H9 (cell line): ENCODE results near the gene ZNF823. TPM values are rescaled to one million over a fixed set of nuclear protein-coding genes. Genes with fewer than 3 reads are reported as not detected.

ENCODE experiments used
- DNase-seq: peaks from one replicate; pipeline ENCODE4 v3.0.0-alpha.2; 2017
- H2AFZ ChIP-seq: one replicate; pipeline ENCODE4 v1.6.1; 2013; ENCODE audit warnings: mild to moderate bottlenecking, low read length, control low read depth, moderate library complexity
- H2AK5ac ChIP-seq: 2 replicates; pipeline ENCODE4 v1.6.1; 2013; ENCODE audit warnings: low read length, control low read depth, mixed read lengths; ENCODE audit not compliant: insufficient read length
- H2BK120ac ChIP-seq: one replicate; pipeline ENCODE4 v1.6.1; 2013; ENCODE audit warnings: low read depth, mild to moderate bottlenecking, low read length, control low read depth, inconsistent platforms; ENCODE audit not compliant: poor library complexity, severe bottlenecking
- H2BK12ac ChIP-seq: 2 replicates; pipeline ENCODE4 v1.6.1; 2013; ENCODE audit warnings: low read length, control low read depth, mixed read lengths, low read depth; ENCODE audit not compliant: insufficient read length
- H2BK15ac ChIP-seq: 2 replicates; pipeline ENCODE4 v1.6.1; 2013; ENCODE audit warnings: low read depth, low read length, control low read depth
- H2BK20ac ChIP-seq: one replicate; pipeline ENCODE4 v1.6.1; 2013; ENCODE audit warnings: low read depth, mild to moderate bottlenecking, low read length, control low read depth, inconsistent platforms; ENCODE audit not compliant: poor library complexity, severe bottlenecking
- H2BK5ac ChIP-seq: 2 replicates; pipeline ENCODE4 v1.6.1; 2013; ENCODE audit warnings: low read length, control low read depth, mixed read lengths; ENCODE audit not compliant: insufficient read length
- H3K14ac ChIP-seq: 2 replicates; pipeline ENCODE4 v1.6.1; 2013; ENCODE audit warnings: low read length, control low read depth; ENCODE audit not compliant: insufficient read depth
- H3K18ac ChIP-seq: 2 replicates; pipeline ENCODE4 v1.6.1; 2013; ENCODE audit warnings: low read depth, mild to moderate bottlenecking, mixed read lengths, low read length, control low read depth; ENCODE audit not compliant: insufficient read length
- H3K23ac ChIP-seq: 2 replicates; pipeline ENCODE4 v1.6.1; 2013; ENCODE audit warnings: low read length, control low read depth, mixed read lengths, low read depth; ENCODE audit not compliant: insufficient read length
- H3K23me2 ChIP-seq: 2 replicates; pipeline ENCODE4 v1.6.1; 2013; ENCODE audit warnings: low read depth, mild to moderate bottlenecking, mixed read lengths, low read length, control low read depth; ENCODE audit not compliant: insufficient read length, poor library complexity, severe bottlenecking
- H3K27ac ChIP-seq: 2 replicates; pipeline ENCODE4 v1.5.1; 2013; ENCODE audit warnings: low read length, control low read depth, mixed read lengths, low read depth; ENCODE audit not compliant: insufficient read length
- H3K27me3 ChIP-seq: 2 replicates; pipeline ENCODE4 v1.6.1; 2013; ENCODE audit warnings: low read length, control low read depth, inconsistent platforms; ENCODE audit not compliant: insufficient read depth
- H3K4ac ChIP-seq: 2 replicates; pipeline ENCODE4 v1.6.1; 2013; ENCODE audit warnings: low read depth, mild to moderate bottlenecking, control low read depth, inconsistent platforms, low read length, moderate library complexity
- H3K4me1 ChIP-seq: 2 replicates; pipeline ENCODE4 v1.6.1; 2013; ENCODE audit warnings: low read length, control low read depth, inconsistent platforms; ENCODE audit not compliant: insufficient read depth
- H3K4me2 ChIP-seq: 2 replicates; pipeline ENCODE4 v1.6.1; 2013; ENCODE audit warnings: low read length, control low read depth, mixed read lengths; ENCODE audit not compliant: insufficient read length, insufficient read depth
- H3K56ac ChIP-seq: 2 replicates; pipeline ENCODE4 v1.6.1; 2013; ENCODE audit warnings: low read depth, mild to moderate bottlenecking, mixed read lengths, low read length, control low read depth; ENCODE audit not compliant: insufficient read length
- H3K79me1 ChIP-seq: 2 replicates; pipeline ENCODE4 v1.6.1; 2013; ENCODE audit warnings: low read depth, mild to moderate bottlenecking, moderate library complexity, low read length, control low read depth, inconsistent platforms; ENCODE audit not compliant: insufficient read depth, poor library complexity, severe bottlenecking
- H3K79me2 ChIP-seq: 2 replicates; pipeline ENCODE4 v1.6.1; 2013; ENCODE audit warnings: low read length, control low read depth, inconsistent platforms; ENCODE audit not compliant: insufficient read depth
- H3K9ac ChIP-seq: 2 replicates; pipeline ENCODE4 v1.6.1; 2013; ENCODE audit warnings: low read length, control low read depth, mixed read lengths; ENCODE audit not compliant: insufficient read length; ENCODE audit errors: extremely low read depth
- H3K9me3 ChIP-seq: one replicate; pipeline ENCODE4 v1.6.1; 2013; ENCODE audit warnings: low read depth, low read length, inconsistent platforms; ENCODE audit not compliant: control insufficient read depth
- H3T11ph ChIP-seq: one replicate; pipeline ENCODE4 v1.6.1; 2013; ENCODE audit warnings: mild to moderate bottlenecking, low read length, control low read depth, inconsistent platforms
- H4K20me1 ChIP-seq: one replicate; pipeline ENCODE4 v1.6.1; 2013; ENCODE audit not compliant: control insufficient read depth, insufficient read length, insufficient read depth
- H4K5ac ChIP-seq: 2 replicates; pipeline ENCODE4 v1.6.1; 2013; ENCODE audit warnings: low read depth, mild to moderate bottlenecking, mixed read lengths, low read length, control low read depth; ENCODE audit not compliant: insufficient read length
- H4K8ac ChIP-seq: replicated peaks from 2 replicates; pipeline ENCODE4 v1.6.1; 2013; ENCODE audit warnings: low read length, control low read depth, mixed read lengths, low read depth; ENCODE audit not compliant: insufficient read length
- H4K91ac ChIP-seq: 2 replicates; pipeline ENCODE4 v1.6.1; 2013; ENCODE audit warnings: low read depth, mild to moderate bottlenecking, moderate library complexity, mixed read lengths, low read length, control low read depth; ENCODE audit not compliant: insufficient read length
- H3K27ac Mint-ChIP-seq, 3 experiments: 2 replicates in 2 of 3; 3 replicates in 1 of 3; pipeline ENCODE4 v1.8.0; 2020 to 2021; ENCODE audit warnings: mixed read lengths in 3 of 3, mild to moderate bottlenecking in 1 of 3, moderate library complexity in 1 of 3
- H3K27me3 Mint-ChIP-seq: 2 replicates; pipeline ENCODE4 v1.8.0; 2021; ENCODE audit warnings: low read depth, mild to moderate bottlenecking, moderate library complexity, mixed read lengths
- H3K36me3 Mint-ChIP-seq, 3 experiments: 2 replicates in 2 of 3; 3 replicates in 1 of 3; pipeline ENCODE4 v1.8.0; 2020 to 2021; ENCODE audit warnings: low read depth in 3 of 3, mixed read lengths in 3 of 3; ENCODE audit not compliant: insufficient read depth in 1 of 3
- H3K4me1 Mint-ChIP-seq, 2 experiments: 2 replicates each; pipeline ENCODE4 v1.8.0; 2020; ENCODE audit warnings: mixed read lengths in 2 of 2
- H3K4me3 Mint-ChIP-seq, 2 experiments: 2 replicates in 1 of 2; 3 replicates in 1 of 2; pipeline ENCODE4 v1.8.0; 2020 to 2021; ENCODE audit warnings: mild to moderate bottlenecking in 2 of 2, mixed read lengths in 2 of 2, moderate library complexity in 1 of 2
- H3K9me3 Mint-ChIP-seq, 2 experiments: 2 replicates in 1 of 2; 3 replicates in 1 of 2; pipeline ENCODE4 v1.8.0; 2020; ENCODE audit warnings: mild to moderate bottlenecking in 2 of 2, mixed read lengths in 2 of 2, moderate library complexity in 1 of 2
- CTCF ChIP-seq: fragments of 200-600 bp; sonication (generic); conservative IDR thresholded peaks from 3 replicates; pipeline ENCODE4 v1.8.0; 2021; ENCODE audit warnings: antibody characterized with exemption, mild to moderate bottlenecking
- WGBS: extraction: QIAGEN DNeasy Blood & Tissue Kit; methylation state at CpG from one replicate; pipeline ENCODE4 v1.1.7; 2013; ENCODE audit warnings: missing lambda C conversion rate, low lambda C conversion rate, mixed read lengths; ENCODE audit not compliant: insufficient read length; ENCODE audit errors: extremely low coverage; 5-methylcytosine and 5-hydroxymethylcytosine counted together
- total RNA-seq: library from RNA; stranded (reverse); gene quantifications from 2 replicates; pipeline ENCODE4 v1.2.1, GENCODE V29; 2021

Gene ZNF823
- total RNA-seq, 1 experiment from 2014 or later, result 2.5 TPM

GRCh38 chr19:11747277-11747676, 8.5 kb upstream of the ZNF823 start:
- Histone ChIP-seq H4K5ac (no peak overlapping the region), H3K23me2 (no peaks in the 10 kb centered on the region), H4K20me1 (no peaks in the 10 kb centered on the region), H4K8ac (no peak overlapping the region), H2BK12ac (no peak overlapping the region), H3K4ac (no peak overlapping the region), H3K14ac (no peak overlapping the region), H2BK120ac (no peak overlapping the region), H2BK5ac (no peak overlapping the region), H3K23ac (no peak overlapping the region), H2AFZ (no peak overlapping the region), H3K27me3 (no peaks in the 10 kb centered on the region), H3K18ac (no peak overlapping the region), H3K79me2 (no peaks in the 10 kb centered on the region), H3K4me2 (no peak overlapping the region), H3K9me3 (no peaks in the 10 kb centered on the region), H2BK20ac (no peak overlapping the region), H3K9ac (no peak overlapping the region), H3K4me1 (no peaks in the 10 kb centered on the region), H4K91ac (no peak overlapping the region), H2AK5ac (no peak overlapping the region), H3T11ph (no peak overlapping the region), H3K27ac (no peak overlapping the region), H2BK15ac (no peak overlapping the region), H3K79me1 (no peaks in the 10 kb centered on the region), H3K56ac (no peak overlapping the region)
- DNase-seq, result no peak
- no peak overlapping the region for H3K4me3 Mint-ChIP-seq
- H3K36me3 Mint-ChIP-seq, result peaks cover 2 to 7% (median 7%) of the 10 kb centered on the region in 3 experiments; a peak in 3 of 7 replicates
- H3K4me1 Mint-ChIP-seq, result no peaks in the 10 kb centered on the region
- no peak for TF ChIP-seq CTCF
- no CpG with 5 or more reads among the region's 1 CpG for WGBS
- peaks cover 14% of the 10 kb centered on the region for H3K27me3 Mint-ChIP-seq
- peaks cover 47 to 53% of the 10 kb centered on the region in 2 experiments for H3K9me3 Mint-ChIP-seq
- H3K27ac Mint-ChIP-seq, result no peak overlapping the region
